ENCODE results near the gene DNAJC24.

The DNAJC24 gene

DNA sequence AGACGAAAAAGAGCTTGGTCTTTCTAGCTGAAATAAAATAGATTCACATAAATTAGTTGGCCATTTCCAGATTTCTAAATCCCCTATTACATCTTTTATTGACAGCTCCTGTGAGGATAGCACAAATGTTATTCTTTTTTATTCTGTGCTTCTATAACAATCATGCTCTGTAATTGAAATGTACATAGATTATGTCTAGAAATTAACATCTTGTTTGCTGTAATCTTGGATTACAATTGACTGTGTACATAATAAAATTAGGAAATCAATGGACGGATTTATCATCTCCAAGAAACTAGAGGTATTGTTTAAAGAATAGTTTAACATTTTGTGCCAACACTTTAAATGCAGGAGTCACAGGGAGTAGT is 108.5 kb downstream of the DNAJC24 start:
- Mint-ChIP-seq H3K36me3 (ENCODE audit: low read depth) (peaks cover 5% of the 10 kb centered on the region), H3K27ac (no peak overlapping the region), H3K9me3 (no peaks in the 10 kb centered on the region), H3K27me3 (ENCODE audit: low read depth) (no peaks in the 10 kb centered on the region), H3K4me3 (no peak overlapping the region), H3K4me1 (no peaks in the 10 kb centered on the region)
- TF ChIP-seq CTCF (IDR thresholded peaks at IDR 0.05; ENCODE audit: unreplicated experiment in 3 of 3): no peak

DNA sequence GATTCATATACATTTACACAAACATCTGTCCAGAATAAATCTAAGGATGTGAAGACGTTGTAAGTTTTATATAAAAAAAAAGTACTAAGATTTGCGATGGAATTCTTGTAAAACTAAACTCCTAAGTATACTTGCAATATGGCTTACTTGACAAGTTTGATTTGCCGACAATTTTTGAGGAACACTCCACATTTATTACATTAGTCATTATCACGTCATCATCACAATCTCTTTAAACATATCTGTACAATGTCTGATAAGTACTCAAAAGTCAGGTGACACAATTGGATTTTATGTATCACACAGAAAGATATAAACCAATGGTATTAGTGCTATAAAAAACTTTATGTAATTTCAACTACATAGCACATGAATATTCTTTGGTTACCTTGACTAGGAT is 109.4 kb downstream of the DNAJC24 start:
- Mint-ChIP-seq H3K27ac (no peak overlapping the region), H3K9me3 (no peaks in the 10 kb centered on the region), H3K36me3 (ENCODE audit: low read depth) (peaks cover 1% of the 10 kb centered on the region), H3K4me3 (no peak overlapping the region), H3K4me1 (no peaks in the 10 kb centered on the region), H3K27me3 (ENCODE audit: low read depth) (no peaks in the 10 kb centered on the region)
- no peak for TF ChIP-seq CTCF (IDR thresholded peaks at IDR 0.05; ENCODE audit: unreplicated experiment in 3 of 3)

GRCh38 chr11:31480930-31481329 is 111.3 kb downstream of the DNAJC24 start:
- no peak for TF ChIP-seq CTCF (IDR thresholded peaks at IDR 0.05; ENCODE audit: unreplicated experiment in 3 of 3)
- Mint-ChIP-seq H3K36me3 (ENCODE audit: low read depth) (no peaks in the 10 kb centered on the region), H3K27me3 (ENCODE audit: low read depth) (no peaks in the 10 kb centered on the region), H3K9me3 (no peaks in the 10 kb centered on the region), H3K4me3 (no peak overlapping the region), H3K27ac (no peak overlapping the region), H3K4me1 (no peaks in the 10 kb centered on the region)

Measured in nephron (organoid).